ENCODE data around the gene GALNT10.
"Not testable (repeated sequence)": the region's sequence is repeated elsewhere in the genome, so short reads cannot be mapped to it uniquely, and the experiment has no call there.

Gene GALNT10

GRCh38 chr5:154190595-154191304 lies at the start of gene GALNT10:
Gene GALNT10 (plus strand): TSS chr5:154190733. CDS start chr5:154190867, 134 bp downstream.
- DNase-seq (ENCODE audit: low spot score), result peak; percentile 80

- peak; percentile 43 for DNase-seq (ENCODE audit: low spot score)
Measured at GRCh38 chr5:154141745-154142221, 48.8 kb upstream of the GALNT10 start.

GRCh38 chr5:154143211-154143641 lies 47.3 kb upstream of the GALNT10 start:
- DNase-seq (ENCODE audit: low spot score), result peak; percentile 48

GRCh38 chr5:154145268-154145667 lies 45.3 kb upstream of the GALNT10 start:
- no peak for DNase-seq (ENCODE audit: low spot score)

GRCh38 chr5:154146409-154146808 lies 44.1 kb upstream of the GALNT10 start:
- no peak for DNase-seq (ENCODE audit: low spot score)

- no peak for DNase-seq (ENCODE audit: low spot score)
Measured at GRCh38 chr5:154147666-154148065, 42.9 kb upstream of the GALNT10 start.

- not testable (repeated sequence) for DNase-seq (ENCODE audit: low spot score)
Measured at GRCh38 chr5:154150471-154150870, 40.1 kb upstream of the GALNT10 start.

- no peak for DNase-seq (ENCODE audit: low spot score)
Measured at GRCh38 chr5:154157483-154158378, 32.8 kb upstream of the GALNT10 start.

GRCh38 chr5:154158379-154158737 lies 32.2 kb upstream of the GALNT10 start:
- no peak for DNase-seq (ENCODE audit: low spot score)

- peak; percentile 40 for DNase-seq (ENCODE audit: low spot score)
Measured at GRCh38 chr5:154159343-154159742, 31.2 kb upstream of the GALNT10 start.

- DNase-seq (ENCODE audit: low spot score), result no peak
Measured at GRCh38 chr5:154162539-154163151, 27.9 kb upstream of the GALNT10 start.

- no peak for DNase-seq (ENCODE audit: low spot score)
Measured at GRCh38 chr5:154163327-154164248, 26.9 kb upstream of the GALNT10 start.

GRCh38 chr5:154164249-154164581 lies 26.3 kb upstream of the GALNT10 start:
- DNase-seq (ENCODE audit: low spot score), result no peak

- DNase-seq (ENCODE audit: low spot score), result no peak
Measured at GRCh38 chr5:154165886-154166285, 24.6 kb upstream of the GALNT10 start.

GRCh38 chr5:154166901-154167791 lies 23.4 kb upstream of the GALNT10 start:
- DNase-seq (ENCODE audit: low spot score), result no peak

GRCh38 chr5:154168395-154168794 lies 22.1 kb upstream of the GALNT10 start:
- DNase-seq (ENCODE audit: low spot score), result no peak

- no peak for DNase-seq (ENCODE audit: low spot score)
Measured at GRCh38 chr5:154172785-154173184, 17.7 kb upstream of the GALNT10 start.

- no peak for DNase-seq (ENCODE audit: low spot score)
Measured at GRCh38 chr5:154174091-154174490, 16.4 kb upstream of the GALNT10 start.

GRCh38 chr5:154176181-154176580 lies 14.4 kb upstream of the GALNT10 start:
- DNase-seq (ENCODE audit: low spot score), result peak; percentile 26

GRCh38 chr5:154178661-154179060 lies 11.9 kb upstream of the GALNT10 start:
- no peak for DNase-seq (ENCODE audit: low spot score)
